ENCODE measurements around the gene CIDEB. TPM values are rescaled to one million over a fixed set of nuclear protein-coding genes. Genes with fewer than 3 reads are reported as not detected.
A peak's percentile ranks its signal among the peaks of the same experiment; 100 is the strongest.

CIDEB gene
- total and polyA plus RNA-seq, 2 of the 13 experiments (the other 11 are each of a cell fraction or from before 2014, with no cell fraction given), result 35.8 to 110 TPM

DNA sequence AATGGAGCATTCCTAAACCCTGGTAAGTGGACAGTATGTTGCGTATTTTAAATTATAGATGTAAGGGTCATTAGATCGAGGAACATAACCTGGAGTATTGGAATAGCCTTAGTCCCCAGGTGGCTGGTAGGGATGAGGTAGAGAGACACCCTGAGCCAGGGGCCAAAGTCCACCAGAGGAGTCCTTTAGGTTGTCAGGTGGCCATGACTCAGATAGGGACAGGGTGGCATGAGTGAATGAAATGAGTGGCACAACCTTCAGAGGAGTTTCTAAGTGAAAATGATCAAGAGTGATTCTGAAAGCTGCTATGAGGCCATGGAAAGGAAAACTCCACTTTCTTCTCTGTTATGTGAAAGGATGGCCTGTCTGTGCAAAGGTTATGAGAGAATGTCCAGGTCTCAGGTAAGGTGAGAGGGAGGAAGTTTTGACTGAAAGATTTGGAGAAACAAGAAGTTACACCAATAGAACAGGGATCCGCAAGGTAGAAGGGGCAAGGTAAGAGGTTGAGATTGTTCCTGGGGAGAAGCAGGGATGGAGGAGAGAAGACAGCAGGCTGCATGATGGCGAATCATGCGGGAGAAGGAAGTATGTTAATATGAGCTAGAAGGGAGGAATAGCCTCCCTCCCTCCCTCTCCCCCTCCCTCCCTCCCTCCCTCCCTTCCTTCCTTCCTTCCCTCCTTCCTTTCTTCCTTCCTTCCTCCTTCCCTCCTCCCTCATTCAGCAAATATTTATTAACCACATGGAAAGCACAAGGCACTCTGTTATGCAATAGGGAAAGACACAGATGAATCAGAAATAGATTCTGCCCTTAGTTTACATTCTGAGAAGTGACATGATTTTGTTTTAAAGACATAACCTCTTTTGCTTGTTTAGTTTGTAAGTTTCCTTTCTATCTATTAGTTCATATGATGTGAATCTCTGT lies 46.0 kb upstream of the CIDEB start (continued):
- TF ChIP-seq, protein P1, sequence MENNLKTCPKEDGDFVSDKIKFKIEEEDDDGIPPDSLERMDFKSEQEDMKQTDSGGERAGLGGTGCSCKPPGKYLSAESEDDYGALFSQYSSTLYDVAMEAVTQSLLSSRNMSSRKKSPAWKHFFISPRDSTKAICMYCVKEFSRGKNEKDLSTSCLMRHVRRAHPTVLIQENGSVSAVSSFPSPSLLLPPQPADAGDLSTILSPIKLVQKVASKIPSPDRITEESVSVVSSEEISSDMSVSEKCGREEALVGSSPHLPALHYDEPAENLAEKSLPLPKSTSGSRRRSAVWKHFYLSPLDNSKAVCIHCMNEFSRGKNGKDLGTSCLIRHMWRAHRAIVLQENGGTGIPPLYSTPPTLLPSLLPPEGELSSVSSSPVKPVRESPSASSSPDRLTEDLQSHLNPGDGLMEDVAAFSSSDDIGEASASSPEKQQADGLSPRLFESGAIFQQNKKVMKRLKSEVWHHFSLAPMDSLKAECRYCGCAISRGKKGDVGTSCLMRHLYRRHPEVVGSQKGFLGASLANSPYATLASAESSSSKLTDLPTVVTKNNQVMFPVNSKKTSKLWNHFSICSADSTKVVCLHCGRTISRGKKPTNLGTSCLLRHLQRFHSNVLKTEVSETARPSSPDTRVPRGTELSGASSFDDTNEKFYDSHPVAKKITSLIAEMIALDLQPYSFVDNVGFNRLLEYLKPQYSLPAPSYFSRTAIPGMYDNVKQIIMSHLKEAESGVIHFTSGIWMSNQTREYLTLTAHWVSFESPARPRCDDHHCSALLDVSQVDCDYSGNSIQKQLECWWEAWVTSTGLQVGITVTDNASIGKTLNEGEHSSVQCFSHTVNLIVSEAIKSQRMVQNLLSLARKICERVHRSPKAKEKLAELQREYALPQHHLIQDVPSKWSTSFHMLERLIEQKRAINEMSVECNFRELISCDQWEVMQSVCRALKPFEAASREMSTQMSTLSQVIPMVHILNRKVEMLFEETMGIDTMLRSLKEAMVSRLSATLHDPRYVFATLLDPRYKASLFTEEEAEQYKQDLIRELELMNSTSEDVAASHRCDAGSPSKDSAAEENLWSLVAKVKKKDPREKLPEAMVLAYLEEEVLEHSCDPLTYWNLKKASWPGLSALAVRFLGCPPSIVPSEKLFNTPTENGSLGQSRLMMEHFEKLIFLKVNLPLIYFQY (CRISPR knock-in tag; IDR thresholded peaks at IDR 0.05; ENCODE audit: borderline replicate concordance), result no peak
- TF ChIP-seq NFKBIZ (CRISPR knock-in tag; IDR thresholded peaks at IDR 0.05), result no peak
- TF ChIP-seq CREB1 (IDR thresholded peaks at IDR 0.05), result no peak
- TF ChIP-seq CREB1 (CRISPR knock-in tag; IDR thresholded peaks at IDR 0.05), result no peak
- 0 out of 2 replicates have a peak, but pooled peaks have one; percentile 72 for TF ChIP-seq ZNF644 (CRISPR knock-in tag; IDR thresholded peaks at IDR 0.05; ENCODE audit: low read depth)
- no peak for TF ChIP-seq ZNF205 (CRISPR knock-in tag; IDR thresholded peaks at IDR 0.05)
- no peak for TF ChIP-seq GATAD1 (CRISPR knock-in tag; IDR thresholded peaks at IDR 0.05)
- no peak for TF ChIP-seq FOXK2 (IDR thresholded peaks at IDR 0.05)
- no peak for TF ChIP-seq ZNF335 (CRISPR knock-in tag; IDR thresholded peaks at IDR 0.05)
- no peak for TF ChIP-seq MAZ (IDR thresholded peaks at IDR 0.05; ENCODE audit: borderline replicate concordance, low read depth, low read length)
- TF ChIP-seq MAZ (CRISPR knock-in tag; IDR thresholded peaks at IDR 0.05; ENCODE audit: low read depth), result no peak
- peak; percentile 93 for TF ChIP-seq HNRNPK (IDR thresholded peaks at IDR 0.05; ENCODE audit: low read depth, low read length, poor library complexity, severe bottlenecking)
- TF ChIP-seq CBX2 (IDR thresholded peaks at IDR 0.05; ENCODE audit: low read depth, low read length), result no peak
- no peak for TF ChIP-seq CBX2 (CRISPR knock-in tag; IDR thresholded peaks at IDR 0.05; ENCODE audit: low read depth)
- peak; percentile 83 for TF ChIP-seq FOSL2 (CRISPR knock-in tag; IDR thresholded peaks at IDR 0.05)
- no peak for TF ChIP-seq ZNF558 (CRISPR knock-in tag; IDR thresholded peaks at IDR 0.05; ENCODE audit: borderline replicate concordance)
- no peak for TF ChIP-seq SATB2 (CRISPR knock-in tag; IDR thresholded peaks at IDR 0.05)
- TF ChIP-seq ZNF652 (CRISPR knock-in tag; IDR thresholded peaks at IDR 0.05; ENCODE audit: borderline replicate concordance, low read depth), result no peak
- TF ChIP-seq MTF1 (CRISPR knock-in tag; IDR thresholded peaks at IDR 0.05), result no peak
- no peak for TF ChIP-seq KDM4B (CRISPR knock-in tag; IDR thresholded peaks at IDR 0.05)

Measured in HepG2 (cell line).